A673 (cell line): ENCODE measurements around the gene XPA. TPM values are rescaled to one million over a fixed set of nuclear protein-coding genes. Genes with fewer than 3 reads are reported as not detected.
A peak's percentile ranks its signal among the peaks of the same experiment; 100 is the strongest.

ENCODE experiments used
- BruUV-seq: library from RNA; stranded (reverse); fragments of 400-500 nt; replicated peaks from 2 replicates; lab custom pipeline; 2021; lab: Mats Ljungman, UMichigan
- CTCF ChIA-PET: fragments of 300-600 bp; sonication (Branson Sonifier 250); formaldehyde crosslinking; loops from one replicate; lab custom pipeline; 2022; ENCODE audit warnings: antibody characterized with exemption; lab: Charles Lee
- POLR2A ChIA-PET: fragments of 300-600 bp; sonication (Branson Sonifier 250); formaldehyde crosslinking; loops from one replicate; lab custom pipeline; 2022; ENCODE audit warnings: antibody characterized with exemption; ENCODE audit not compliant: low non-redundant PET; lab: Charles Lee
- DNase-seq: peaks from one replicate; pipeline ENCODE4 v3.0.0-alpha.2; 2015; ENCODE audit warnings: low spot score
- H3K27ac ChIP-seq: fragments of 200-600 bp; sonication (generic); 2 replicates; pipeline ENCODE4 v1.5.1; 2016; ENCODE audit warnings: mixed run types, low read depth, mild to moderate bottlenecking, mixed read lengths, antibody characterized with exemption, low read length; ENCODE audit not compliant: poor library complexity, severe bottlenecking
- H3K27me3 ChIP-seq: fragments of 200-600 bp; sonication (generic); replicated peaks from 2 replicates; pipeline ENCODE4 v1.6.1; 2017; ENCODE audit warnings: mixed run types, low read depth, mild to moderate bottlenecking, mixed read lengths, antibody characterized with exemption, low read length; ENCODE audit not compliant: insufficient read depth, poor library complexity
- H3K36me3 ChIP-seq: fragments of 200-600 bp; sonication (generic); 2 replicates; pipeline ENCODE4 v1.6.1; 2016; ENCODE audit warnings: mixed run types, mild to moderate bottlenecking, mixed read lengths, antibody characterized with exemption, low read length; ENCODE audit not compliant: insufficient read depth, poor library complexity, severe bottlenecking
- H3K4me1 ChIP-seq: fragments of 200-600 bp; sonication (generic); 2 replicates; pipeline ENCODE4 v1.6.1; 2017; ENCODE audit warnings: mixed run types, mild to moderate bottlenecking, mixed read lengths, antibody characterized with exemption, low read length; ENCODE audit not compliant: insufficient read depth, poor library complexity, severe bottlenecking
- H3K4me3 ChIP-seq: fragments of 200-600 bp; sonication (generic); 2 replicates; pipeline ENCODE4 v1.5.1; 2016; ENCODE audit warnings: low read depth, mixed run types, mild to moderate bottlenecking, mixed read lengths, low read length; ENCODE audit not compliant: poor library complexity, severe bottlenecking
- H3K9me3 ChIP-seq: fragments of 200-600 bp; sonication (generic); 2 replicates; pipeline ENCODE4 v1.6.1; 2016; ENCODE audit warnings: mixed run types, low read depth, mild to moderate bottlenecking, mixed read lengths, antibody characterized with exemption, low read length; ENCODE audit not compliant: poor library complexity, severe bottlenecking
- CTCF ChIP-seq: fragments of 300-800, 200-600 bp; sonication (generic); conservative IDR thresholded peaks from 2 replicates; pipeline ENCODE4 v1.5.1; 2017; ENCODE audit warnings: low read depth, mild to moderate bottlenecking, antibody characterized with exemption, low read length, moderate library complexity, mixed read lengths
- EZH2 ChIP-seq: fragments of 200-600 bp; sonication (generic); IDR thresholded peaks from 2 replicates; pipeline ENCODE4 v1.6.1; 2017; ENCODE audit warnings: borderline replicate concordance, low read depth, mild to moderate bottlenecking, mixed read lengths, antibody characterized with exemption, low read length; ENCODE audit not compliant: poor library complexity, severe bottlenecking
- intact Hi-C: fragments of 100-400 bp; cut with micrococcal nuclease; formaldehyde crosslinking; loops from one replicate; pipeline ENCODE4 v1.10.0; 2022; ENCODE audit not compliant: unreplicated experiment
- total RNA-seq: library from RNA; stranded (reverse); gene quantifications from 2 replicates; pipeline ENCODE4 v1.2.3, GENCODE V29; 2021

Gene XPA
- total RNA-seq, 1 experiment from 2014 or later, result 15.6 TPM

GRCh38 chr9:97632985-97633858 lies 63.9 kb downstream of the XPA start, which contains the start of the genes NCBP1 and TSTD2:
NCBP1 (plus strand) TSS chr9:97633821; CDS start chr9:97633882, 61 bp downstream.
TSTD2 (minus strand) TSS chr9:97633368; CDS start chr9:97627562, 5,806 bp downstream.
- BruUV-seq, result no TSS peak
- no peaks in the 10 kb centered on the region for H3K27me3 ChIP-seq
- H3K27ac ChIP-seq, result peak within 1 kb of the TSS; percentile 99
- no peaks in the 10 kb centered on the region for H3K9me3 ChIP-seq
- intact Hi-C loops, result no loop called here
- H3K36me3 ChIP-seq, result no peaks in the 10 kb centered on the region
- peak; percentile 99 for DNase-seq
- POLR2A ChIA-PET, result interaction anchor here (0.7 kb wide), 3 partner anchors 18 to 1247 kb away, joined by 4 to 35 read pairs (median 6); no protein-coding TSS in a partner anchor
- CTCF ChIA-PET, result interaction anchor here (0.5 to 0.7 kb wide), 4 partner anchors 12 to 478 kb away, joined by 3 to 4 read pairs (median 4); no protein-coding TSS in a partner anchor
- no peak for TF ChIP-seq CTCF
- no peak for TF ChIP-seq EZH2
- peak within 1 kb of the TSS; percentile 96 for H3K4me3 ChIP-seq
- peaks cover 16% of the 10 kb centered on the region for H3K4me1 ChIP-seq

GRCh38 chr9:97632248-97632984 lies 64.7 kb downstream of the XPA start:
- Histone ChIP-seq H3K27ac (peak overlapping the region; percentile 99), H3K36me3 (no peaks in the 10 kb centered on the region), H3K4me1 (peaks cover 16% of the 10 kb centered on the region), H3K27me3 (no peaks in the 10 kb centered on the region), H3K4me3 (peak overlapping the region; percentile 96), H3K9me3 (no peaks in the 10 kb centered on the region)
- ChIA-PET POLR2A (interaction anchor here (0.7 kb wide), 1 partner anchor 290 kb away, joined by 6 read pairs; no protein-coding TSS in a partner anchor), CTCF (interaction anchor here (0.6 to 0.7 kb wide), 3 partner anchors 13 to 479 kb away, joined by 3 to 4 read pairs (median 4); no protein-coding TSS in a partner anchor)
- peak; percentile 80 for DNase-seq
- no peak for TF ChIP-seq CTCF
- TF ChIP-seq EZH2, result no peak
- BruUV-seq, result TSS peak; percentile 88
- intact Hi-C loops, result no loop called here

- Histone ChIP-seq H3K36me3 (peaks cover 10% of the 10 kb centered on the region), H3K4me3 (no peak overlapping the region), H3K27ac (no peak overlapping the region), H3K27me3 (no peaks in the 10 kb centered on the region), H3K9me3 (no peaks in the 10 kb centered on the region), H3K4me1 (peaks cover 6% of the 10 kb centered on the region)
- intact Hi-C loops, result no loop called here
- CTCF ChIA-PET, result no interaction called here
- no peak for DNase-seq
- POLR2A ChIA-PET, result no interaction called here
- BruUV-seq, result no TSS peak
- TF ChIP-seq EZH2 (no peak), CTCF (no peak)
These were observed 66.5 kb downstream of the XPA start for GRCh38 chr9:97630591-97630990.
